Dermis blood vessel endothelial cell (primary cell): Measurements from ENCODE around the gene RBM43. TPM values are rescaled to one million over a fixed set of nuclear protein-coding genes. Genes with fewer than 3 reads are reported as not detected.
"Not testable (repeated sequence)": the region's sequence is repeated elsewhere in the genome, so short reads cannot be mapped to it uniquely, and the experiment has no call there.

ENCODE experiments used
- DNase-seq: peaks from one replicate; pipeline ENCODE4 v3.0.0; 2010
- total RNA-seq: library from RNA; depleted of rRNA; stranded (reverse); fragments of >200 nt; gene quantifications from 2 replicates; pipeline ENCODE4 v1.2.3, GENCODE V29; 2014

The RBM43 gene
- total RNA-seq, result 2.0 and 4.2 TPM in 2 replicates

GRCh38 chr2:151261231-151261976 is at the start of gene RBM43:
TSS of gene RBM43 (minus strand) at chr2:151261863. CDS start at chr2:151261727, 136 bp downstream.
- peak; percentile 95 for DNase-seq

DNA sequence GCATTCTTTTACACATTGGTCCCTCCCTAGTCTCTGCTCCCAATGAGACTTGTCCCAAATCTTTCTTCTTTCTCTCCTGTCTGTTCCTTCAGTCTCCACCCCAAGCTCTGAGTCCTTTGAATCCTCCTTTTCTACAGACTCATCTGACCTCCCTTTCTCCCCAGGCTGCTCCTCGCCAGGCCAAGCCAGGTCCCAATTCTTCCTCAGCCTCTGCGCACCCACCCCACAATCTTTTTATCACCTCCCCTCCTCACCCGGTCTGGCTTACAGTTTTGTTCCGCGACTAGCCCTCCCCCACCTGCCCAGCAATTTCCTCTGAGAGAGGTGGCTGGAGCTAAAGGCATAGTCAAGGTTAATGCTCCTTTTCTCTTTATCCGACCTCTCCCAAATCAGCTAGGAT is 48.6 kb upstream of the RBM43 start:
- not testable (repeated sequence) for DNase-seq

DNA sequence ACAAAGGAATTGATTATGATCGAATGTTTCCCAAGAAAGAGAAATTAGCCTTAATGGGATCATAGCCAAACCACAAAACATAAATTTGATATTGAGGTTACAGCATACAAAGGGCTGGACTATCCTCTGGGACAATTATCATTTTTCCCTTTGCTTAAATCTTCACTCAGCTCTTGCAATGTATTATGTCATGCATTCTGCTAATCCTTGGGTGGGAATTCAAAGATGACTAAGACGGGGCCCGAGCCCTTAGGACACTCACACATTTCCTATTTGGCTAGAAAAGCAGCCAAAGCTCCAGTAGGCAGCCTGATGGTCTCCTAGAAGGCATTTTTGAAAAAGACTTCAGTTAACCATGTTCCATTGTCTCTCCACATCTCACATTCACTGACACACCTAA is 45.0 kb upstream of the RBM43 start:
- DNase-seq, result peak; percentile 17

DNA sequence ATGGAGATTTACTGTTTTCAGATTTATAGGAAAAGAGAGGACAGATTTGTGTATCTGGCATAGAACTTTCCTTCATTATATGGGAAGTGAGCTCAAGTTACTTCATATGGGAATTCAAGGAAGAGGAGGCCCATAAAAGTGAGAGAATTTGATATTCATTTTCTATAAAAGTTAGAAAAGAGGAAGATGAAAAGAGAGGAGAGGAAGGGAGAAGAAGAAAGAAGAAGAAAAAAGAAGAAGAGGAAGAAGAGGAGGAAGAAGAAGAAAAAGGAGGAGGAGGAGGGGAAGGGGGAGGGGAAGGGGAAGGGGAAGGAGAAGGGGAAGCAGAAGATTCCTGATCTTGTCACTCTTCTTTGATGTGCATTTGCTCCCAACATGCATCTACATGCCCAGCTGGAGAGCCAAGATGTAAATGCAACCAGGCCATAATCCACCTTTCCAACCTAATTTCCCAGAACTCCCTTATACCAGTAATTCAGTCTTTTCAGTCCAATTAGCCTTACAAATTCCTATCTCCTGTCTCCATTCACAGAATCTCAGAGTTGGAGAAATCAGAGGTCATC is 43.5 kb upstream of the RBM43 start:
- DNase-seq, result no peak

DNA sequence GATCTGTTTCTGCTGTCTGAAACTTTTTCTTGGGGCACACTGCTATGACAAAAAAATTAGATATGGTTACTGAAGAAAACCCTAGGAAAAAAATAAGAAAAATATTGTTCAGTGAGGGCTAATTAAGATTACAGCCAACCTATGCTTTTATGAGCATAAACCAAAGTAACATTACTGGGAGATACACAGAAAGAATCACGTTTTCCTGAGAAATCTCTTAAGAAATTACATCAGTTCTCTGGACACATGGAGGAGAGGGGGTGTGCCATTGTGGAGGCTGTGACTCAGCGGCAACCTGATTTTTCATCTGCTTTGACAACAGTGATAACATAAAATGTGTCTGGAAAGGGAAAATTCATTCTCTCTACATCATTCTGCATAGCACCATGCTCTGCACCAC is 41.2 kb upstream of the RBM43 start:
- peak; percentile 18 for DNase-seq

- no peak for DNase-seq
Measured at GRCh38 chr2:151302404-151302803, 40.7 kb upstream of the RBM43 start.

DNA sequence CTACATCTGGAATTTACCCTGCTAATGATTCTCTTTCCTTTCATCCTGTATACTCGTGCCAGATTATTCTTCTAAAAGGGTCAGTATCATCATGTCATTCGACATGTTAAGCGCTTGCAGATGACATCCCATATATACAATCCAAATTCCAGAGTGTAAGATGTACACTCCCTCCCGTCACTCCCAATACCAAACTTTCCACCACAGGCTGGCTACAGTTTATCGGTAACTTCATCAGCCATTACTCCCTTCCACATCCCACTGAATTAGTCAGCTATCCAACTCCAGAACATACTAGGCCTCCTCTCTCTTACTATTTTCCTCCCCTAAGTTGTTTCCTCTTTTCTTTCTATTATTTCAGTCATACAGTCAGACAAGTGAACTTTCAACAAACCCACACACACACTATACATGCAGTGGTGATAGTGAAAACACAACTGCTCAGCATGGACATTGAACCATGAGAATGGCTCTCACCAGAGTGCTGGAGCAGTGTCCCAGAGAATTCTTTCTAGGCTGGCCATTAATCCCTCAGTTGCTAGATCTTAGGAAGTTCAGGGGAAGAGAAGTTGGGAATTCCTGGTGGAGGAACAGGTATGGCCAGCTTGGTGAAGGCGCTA is 38.4 kb upstream of the RBM43 start:
- no peak for DNase-seq

DNA sequence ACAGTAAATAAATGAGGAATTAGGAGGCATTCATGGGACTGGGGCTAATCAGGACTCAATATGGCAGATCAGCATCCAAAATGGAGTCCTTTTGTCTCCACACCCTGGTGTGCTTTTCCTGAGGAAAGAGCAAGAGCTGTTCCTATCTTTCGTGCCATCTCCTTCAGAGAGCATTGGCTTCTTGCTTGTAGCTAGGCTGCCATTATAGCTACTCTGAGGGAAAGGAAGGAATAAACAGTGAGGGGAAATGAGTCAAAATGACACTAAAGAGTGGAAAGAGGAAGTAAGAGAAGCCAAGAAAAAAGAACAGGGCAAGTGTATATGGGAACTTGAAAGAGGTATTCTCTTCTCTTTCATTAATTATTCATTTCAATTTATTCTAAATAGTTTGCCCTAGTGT is 36.2 kb upstream of the RBM43 start:
- DNase-seq, result peak; percentile 70

DNA sequence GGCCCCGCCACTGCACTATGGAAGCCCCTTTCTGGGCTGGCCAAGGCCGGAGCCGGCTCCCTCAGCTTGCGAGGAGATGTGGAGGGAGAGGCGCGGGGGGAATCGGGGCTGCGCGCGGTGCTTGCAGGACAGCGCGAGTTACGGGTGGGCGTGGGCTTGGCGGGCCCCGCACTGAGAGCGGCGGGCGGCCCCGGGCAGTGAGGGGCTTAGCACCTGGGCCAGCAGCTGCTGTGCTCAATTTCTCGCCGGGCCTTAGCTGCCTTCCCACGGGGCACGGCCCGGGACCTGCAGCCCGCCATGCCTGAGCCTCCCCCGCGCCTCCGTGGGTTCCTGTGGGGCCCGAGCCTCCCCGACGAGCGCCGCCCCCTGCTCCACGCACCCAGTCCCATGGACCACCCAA is 34.3 kb upstream of the RBM43 start:
- DNase-seq, result not testable (repeated sequence)

- DNase-seq, result no peak
Measured at GRCh38 chr2:151292546-151292945, 30.9 kb upstream of the RBM43 start.

- no peak for DNase-seq
Measured at GRCh38 chr2:151292141-151292540, 30.5 kb upstream of the RBM43 start.

GRCh38 chr2:151291224-151291623 is 29.6 kb upstream of the RBM43 start:
- DNase-seq, result no peak

- DNase-seq, result no peak
Measured at GRCh38 chr2:151289972-151290866, 28.6 kb upstream of the RBM43 start.

GRCh38 chr2:151287513-151288250 is 26.0 kb upstream of the RBM43 start:
- no peak for DNase-seq

- no peak for DNase-seq
Measured at GRCh38 chr2:151282401-151282800, 20.7 kb upstream of the RBM43 start.

GRCh38 chr2:151280271-151280670 is 18.6 kb upstream of the RBM43 start:
- DNase-seq, result no peak

DNA sequence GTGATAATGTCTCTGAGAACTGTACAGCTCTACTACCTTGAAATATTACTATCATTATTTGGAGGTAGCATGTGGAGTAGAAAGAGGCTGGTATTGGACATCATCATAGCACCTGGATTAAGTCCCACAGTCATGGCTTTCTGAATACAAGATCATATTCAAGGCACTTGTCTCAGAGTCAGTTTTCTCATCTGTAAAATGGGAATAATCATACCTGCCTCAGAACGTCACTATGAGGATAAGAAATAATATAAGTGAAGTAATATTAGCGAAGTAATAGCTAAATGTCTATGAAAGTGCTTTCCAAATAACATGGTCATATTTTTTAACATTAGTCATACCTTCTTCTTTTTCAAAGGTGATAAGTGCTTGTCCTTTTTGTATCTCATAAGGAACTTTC is 16.8 kb upstream of the RBM43 start:
- no peak for DNase-seq

GRCh38 chr2:151277067-151277466 is 15.4 kb upstream of the RBM43 start:
- no peak for DNase-seq

DNA sequence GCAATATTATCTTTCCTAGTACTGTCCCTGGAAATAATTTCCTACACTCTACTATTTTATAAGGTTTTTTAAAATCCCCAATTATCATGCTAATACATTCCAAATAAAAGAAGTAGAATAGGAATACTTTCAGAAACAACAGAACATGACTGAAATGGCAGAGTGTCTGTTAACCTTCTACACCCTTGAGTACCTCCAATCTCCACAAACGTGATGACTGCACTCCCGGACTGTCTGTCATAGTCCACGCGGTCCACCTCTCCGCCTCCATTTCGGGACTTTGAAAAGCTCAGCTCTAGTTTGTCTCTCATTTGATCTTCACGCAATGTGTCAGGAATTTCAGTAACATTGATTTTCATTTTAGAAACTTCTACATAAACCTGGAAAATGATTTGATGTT is 13.6 kb upstream of the RBM43 start:
- DNase-seq, result no peak

GRCh38 chr2:151271824-151272223 is 10.2 kb upstream of the RBM43 start:
- DNase-seq, result no peak

GRCh38 chr2:151269798-151270568 is 8.3 kb upstream of the RBM43 start:
- no peak for DNase-seq

DNA sequence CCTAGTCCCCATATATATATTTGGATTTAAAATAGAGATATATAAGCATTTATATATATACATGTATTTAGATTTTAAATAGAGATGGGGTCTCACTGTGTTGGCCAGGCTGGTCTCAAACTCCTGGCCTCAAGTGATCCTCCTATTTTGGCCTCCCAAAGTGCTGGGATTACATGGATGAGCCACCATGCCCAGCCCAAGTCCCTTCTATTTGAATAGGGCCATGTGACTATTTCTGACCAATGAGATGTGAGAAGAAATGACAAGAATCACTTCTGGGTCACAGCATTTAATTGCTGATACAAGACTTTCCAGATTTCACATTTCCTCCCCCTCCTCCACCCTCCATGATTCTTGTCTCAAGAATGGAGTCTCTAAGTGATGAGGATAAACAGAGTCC is 6.4 kb upstream of the RBM43 start:
- no peak for DNase-seq
